HG03159 (cell line): ENCODE measurements around the gene ACLY.

Source experiments
- ATAC-seq: cut with Tn5 transposase; IDR thresholded peaks from one replicate; pipeline ENCODE4 v1.9.1; 2021; ENCODE audit warnings: mild to moderate bottlenecking, moderate library complexity; ENCODE audit not compliant: unreplicated experiment

Gene ACLY

DNA sequence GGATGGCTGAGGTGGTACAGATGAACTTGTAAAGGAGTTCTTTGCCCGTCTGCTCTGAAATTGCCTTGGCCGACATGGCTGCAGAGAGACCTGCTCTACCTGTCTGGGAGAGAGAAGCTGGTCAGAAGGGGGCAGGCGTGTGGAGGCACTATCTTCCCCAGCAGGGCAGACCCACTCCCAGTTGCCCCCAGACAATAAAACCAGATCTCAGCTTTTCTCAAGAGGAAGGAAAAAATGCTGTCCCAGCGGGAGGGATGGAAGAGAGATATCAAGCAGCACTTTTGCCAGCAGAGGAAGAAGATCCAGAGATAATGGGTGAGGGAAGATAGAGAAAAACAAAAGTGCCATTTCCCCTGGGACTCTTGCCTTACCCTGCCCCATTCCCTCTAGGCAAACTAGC lies 5.0 kb downstream of the ACLY start:
- ATAC-seq: no peak

GRCh38 chr17:41912925-41913324 lies 5.8 kb downstream of the ACLY start:
- ATAC-seq: no peak

- ATAC-seq: no peak
Measured at GRCh38 chr17:41910701-41911391, 7.9 kb downstream of the ACLY start.

DNA sequence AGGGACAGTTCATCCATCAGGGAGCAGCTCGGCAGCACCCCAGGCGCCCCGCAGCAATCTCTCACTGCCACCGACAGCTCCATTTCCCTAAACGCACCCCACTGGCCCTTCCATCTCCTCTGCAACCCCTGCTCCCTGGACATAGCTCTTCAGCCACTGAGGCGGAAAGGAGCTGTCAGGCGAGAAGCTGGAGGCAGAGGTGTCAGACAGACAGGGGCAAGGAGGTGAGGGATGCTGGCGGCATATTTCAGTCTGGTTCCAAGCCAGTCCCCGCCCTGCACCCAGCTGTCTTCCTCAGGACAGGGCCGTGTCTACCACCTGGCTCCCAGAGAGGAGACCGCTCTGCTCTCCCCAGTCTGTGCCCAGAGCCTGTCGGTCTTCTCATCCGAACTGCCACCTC lies 9.7 kb downstream of the ACLY start:
- no peak for ATAC-seq

- ATAC-seq: no peak
Measured at GRCh38 chr17:41907633-41908539, 10.9 kb downstream of the ACLY start.

- no peak for ATAC-seq
Measured at GRCh38 chr17:41907185-41907556, 11.6 kb downstream of the ACLY start.

GRCh38 chr17:41906465-41907184 lies 12.1 kb downstream of the ACLY start:
- ATAC-seq: no peak

- no peak for ATAC-seq
Measured at GRCh38 chr17:41905172-41905571, 13.6 kb downstream of the ACLY start.

GRCh38 chr17:41904242-41904841 lies 14.4 kb downstream of the ACLY start:
- no peak for ATAC-seq

DNA sequence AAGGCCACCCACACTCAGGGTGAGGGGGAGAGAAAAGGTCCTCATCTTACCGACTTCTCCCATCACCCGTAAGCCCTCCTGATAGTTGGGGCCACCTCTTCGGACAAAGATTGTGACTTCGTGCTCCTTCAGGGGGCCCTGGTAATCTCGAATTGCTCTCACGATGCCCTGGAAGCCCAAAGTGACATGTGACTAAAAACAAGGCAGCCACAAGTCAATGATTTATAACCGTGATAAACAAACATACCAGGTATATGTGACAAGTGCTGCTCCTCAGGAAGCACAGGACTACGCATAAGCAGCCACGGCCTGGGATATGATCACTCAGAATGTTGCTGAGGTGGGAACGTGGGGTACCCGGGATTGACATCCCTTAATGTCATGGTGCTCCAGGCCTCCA lies 17.1 kb downstream of the ACLY start:
- ATAC-seq: no peak

GRCh38 chr17:41896726-41897125 lies 22.0 kb downstream of the ACLY start:
- ATAC-seq: no peak

DNA sequence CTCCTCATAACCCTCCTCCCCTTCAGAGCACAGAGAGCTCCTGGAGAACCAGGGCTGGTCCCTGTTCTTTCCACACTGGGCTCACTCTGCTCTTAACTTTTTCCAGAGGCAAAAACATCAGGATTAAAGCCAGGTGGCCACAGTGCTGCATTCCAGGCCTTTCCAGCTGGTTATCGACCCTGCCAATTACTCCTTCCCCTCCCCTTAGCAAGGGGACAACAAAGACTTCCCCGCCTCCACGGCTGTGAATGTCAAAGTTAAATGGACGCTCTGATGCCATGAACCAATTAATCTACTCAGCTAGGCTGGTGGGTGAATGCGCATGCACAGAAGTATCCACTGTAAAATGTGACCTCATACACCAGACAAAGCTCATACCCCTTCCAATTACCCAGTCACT lies 23.1 kb downstream of the ACLY start:
- no peak for ATAC-seq

GRCh38 chr17:41894791-41895331 lies 23.9 kb downstream of the ACLY start:
- ATAC-seq: no peak

DNA sequence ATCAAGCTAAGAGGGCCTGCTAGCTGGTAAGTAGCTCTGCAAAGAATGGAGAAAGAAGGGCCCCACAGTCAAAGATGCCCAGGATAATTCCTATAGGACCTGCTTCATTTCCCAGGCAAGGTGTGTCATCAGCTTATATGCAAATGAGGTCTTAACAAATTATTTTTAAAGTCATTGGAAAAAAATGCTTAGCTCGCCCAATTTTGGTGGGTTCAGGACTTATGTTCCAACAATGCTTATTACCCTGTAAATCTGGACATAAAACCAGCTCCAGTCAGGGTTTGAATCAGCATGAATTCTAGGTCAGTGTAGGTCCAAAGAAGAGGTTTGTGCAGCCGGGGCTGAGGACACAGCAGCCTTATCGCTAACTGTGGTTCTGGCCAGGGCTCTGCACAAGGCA lies 25.4 kb downstream of the ACLY start:
- ATAC-seq: no peak

DNA sequence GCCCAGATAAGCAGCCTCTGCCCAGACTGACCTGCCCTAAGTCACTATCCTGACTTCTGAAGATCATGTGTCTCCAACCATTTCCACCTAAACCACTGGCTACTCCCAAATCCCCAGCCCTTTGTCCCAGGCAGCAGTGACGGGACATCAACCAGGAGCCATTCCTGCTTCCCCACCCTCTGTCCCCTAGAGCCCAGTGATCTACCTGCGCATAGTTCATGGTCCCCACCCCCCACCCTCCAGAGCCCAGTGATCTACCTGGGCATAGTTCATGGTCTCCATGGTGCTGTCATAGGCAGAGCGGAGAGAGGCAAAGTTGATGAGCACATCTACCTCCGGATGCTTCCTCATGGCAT lies 26.8 kb downstream of the ACLY start:
- ATAC-seq: no peak

DNA sequence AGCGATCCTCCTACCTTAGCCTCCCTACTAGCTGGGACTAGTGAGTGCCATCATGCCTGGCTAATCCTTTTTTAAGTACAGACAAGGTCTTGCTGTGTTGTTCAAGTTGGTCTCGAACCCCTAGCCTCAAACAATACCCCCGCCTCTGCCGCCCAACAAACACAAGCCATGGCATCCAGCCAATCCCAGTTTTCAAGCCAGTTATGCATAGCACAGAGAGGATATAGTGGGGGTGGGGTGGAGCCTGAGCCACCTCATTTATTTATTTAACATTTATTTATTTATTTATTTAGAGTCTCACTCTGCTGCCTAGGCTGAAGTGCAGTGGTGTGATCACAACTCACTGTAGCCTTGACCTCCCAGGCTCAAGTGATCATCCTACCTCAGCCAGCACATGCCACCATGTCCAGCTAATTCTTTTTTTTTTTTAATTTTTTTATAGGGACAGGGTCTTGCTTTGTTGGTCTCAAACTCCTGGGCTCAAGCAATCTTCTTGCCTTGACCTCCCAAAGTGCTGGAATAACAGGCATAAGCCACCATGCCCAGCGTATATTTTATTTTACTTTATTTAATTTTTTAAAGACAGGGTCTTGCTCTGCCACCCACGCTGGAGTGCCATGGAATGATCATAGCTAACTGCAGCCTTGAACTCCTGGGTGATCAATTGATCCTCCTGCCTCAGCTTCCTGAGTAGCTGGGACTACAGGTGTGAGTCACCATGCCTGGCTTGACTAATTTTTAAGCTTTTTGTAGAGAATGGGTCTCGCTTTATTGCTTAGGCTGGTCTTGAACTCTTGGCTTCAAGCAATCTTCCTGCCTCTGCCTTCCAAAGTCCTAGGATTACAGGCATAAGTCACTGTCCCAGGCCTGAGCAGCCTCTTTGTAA lies 27.4 kb downstream of the ACLY start:
- ATAC-seq: no peak

DNA sequence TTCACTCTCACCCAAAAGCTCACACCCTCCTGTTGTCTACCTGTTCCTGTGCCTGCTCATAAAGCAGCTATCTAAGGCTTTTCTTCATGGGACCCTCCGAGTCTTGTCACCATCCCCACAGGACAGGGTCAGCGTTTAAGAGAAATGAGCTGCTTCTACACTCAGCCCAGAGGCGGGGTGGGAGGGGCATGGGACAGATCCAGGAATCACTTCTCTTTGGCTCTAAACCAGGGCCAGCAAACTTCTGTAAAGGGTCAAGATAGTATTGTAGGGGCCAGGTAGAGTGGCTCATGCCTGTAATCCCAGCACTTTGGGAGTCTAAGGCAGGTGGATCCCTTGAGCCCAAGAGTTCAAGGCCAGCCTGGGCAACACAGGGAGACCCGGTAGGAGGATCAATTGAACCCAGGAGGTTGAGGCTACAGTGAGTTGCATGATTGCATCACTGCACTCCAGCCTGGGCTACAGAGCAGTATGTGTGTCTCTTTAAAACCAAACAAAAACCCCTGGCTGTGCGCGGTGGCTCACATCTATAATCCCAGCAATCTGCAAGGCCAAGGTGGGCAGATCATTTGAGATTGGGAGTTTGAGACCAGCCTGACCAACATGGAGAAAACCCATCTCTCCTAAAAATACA lies 30.3 kb downstream of the ACLY start:
- no peak for ATAC-seq

DNA sequence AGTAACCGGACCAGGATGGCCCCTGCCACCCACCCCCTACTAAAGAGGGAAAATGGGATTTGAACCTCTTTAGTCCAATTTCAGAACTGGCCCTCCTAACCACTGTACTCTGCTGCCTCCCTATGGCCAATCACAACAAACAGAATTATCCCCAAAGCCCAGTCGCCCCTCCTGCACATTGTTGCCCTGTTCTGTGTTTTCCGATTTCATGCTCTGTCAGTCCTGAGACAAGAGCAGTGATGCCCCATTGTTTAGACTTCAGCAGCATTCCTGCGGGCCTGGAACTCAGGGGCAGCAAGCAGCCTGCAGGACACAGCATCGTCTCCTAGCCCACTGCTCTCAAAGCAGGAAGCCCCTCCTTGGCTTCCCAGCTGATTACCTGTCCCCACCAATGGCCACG lies 33.0 kb downstream of the ACLY start:
- no peak for ATAC-seq

- ATAC-seq: no peak
Measured at GRCh38 chr17:41882756-41883155, 36.0 kb downstream of the ACLY start.

- ATAC-seq: no peak
Measured at GRCh38 chr17:41880130-41880529, 38.6 kb downstream of the ACLY start.
